ENCODE results near the gene LMX1B.

- TF ChIP-seq CTCF (conservative IDR thresholded peaks at IDR 0.05) (no peak), ZFX (IDR thresholded peaks at IDR 0.05) (no peak)
These were observed 30.5 kb upstream of the LMX1B start for GRCh38 chr9:126583144-126583760.

Measured in C4-2B (cell line).